Endodermal cell (in vitro differentiated cells): Measurements from ENCODE around the gene SPECC1. TPM values are rescaled to one million over a fixed set of nuclear protein-coding genes. Genes with fewer than 3 reads are reported as not detected.
A peak's percentile ranks its signal among the peaks of the same experiment; 100 is the strongest.

Source experiments
- DNase-seq: peaks from one replicate; pipeline ENCODE4 v3.0.0-alpha.2; 2017
- H3K27ac ChIP-seq: 2 replicates; pipeline ENCODE4 v1.5.1; 2013; ENCODE audit warnings: mild to moderate bottlenecking, low read depth, low read length, moderate library complexity
- H3K27me3 ChIP-seq: 2 replicates; pipeline ENCODE4 v1.6.1; 2013; ENCODE audit warnings: mild to moderate bottlenecking, low read length, moderate library complexity; ENCODE audit not compliant: insufficient read depth, control insufficient read depth, poor library complexity, severe bottlenecking
- H3K36me3 ChIP-seq: 2 replicates; pipeline ENCODE4 v1.7.0; 2013; ENCODE audit warnings: mild to moderate bottlenecking, low read length, moderate library complexity; ENCODE audit not compliant: control insufficient read depth, insufficient read depth
- H3K4me1 ChIP-seq: one replicate; pipeline ENCODE4 v1.7.0; 2013; ENCODE audit warnings: low read length; ENCODE audit not compliant: control insufficient read depth, insufficient read depth
- H3K4me3 ChIP-seq: 2 replicates; pipeline ENCODE4 v1.5.1; 2013; ENCODE audit warnings: mild to moderate bottlenecking, low read length, moderate library complexity
- H3K9ac ChIP-seq: 2 replicates; pipeline ENCODE4 v1.6.1; 2013; ENCODE audit warnings: mild to moderate bottlenecking, low read length, moderate library complexity; ENCODE audit not compliant: poor library complexity, severe bottlenecking; ENCODE audit errors: extremely low read depth
- H3K9me3 ChIP-seq: 2 replicates; pipeline ENCODE4 v1.6.1; 2013; ENCODE audit warnings: mild to moderate bottlenecking, low read length, moderate library complexity; ENCODE audit not compliant: control insufficient read depth
- H3K27ac Mint-ChIP-seq: 2 replicates; pipeline ENCODE4 v1.8.0; 2020; ENCODE audit warnings: mixed read lengths
- H3K27me3 Mint-ChIP-seq: 2 replicates; pipeline ENCODE4 v1.8.0; 2021; ENCODE audit warnings: mild to moderate bottlenecking, mixed read lengths; ENCODE audit not compliant: insufficient read depth
- H3K36me3 Mint-ChIP-seq: 2 replicates; pipeline ENCODE4 v1.8.0; 2020; ENCODE audit warnings: low read depth, mixed read lengths
- H3K4me1 Mint-ChIP-seq: 2 replicates; pipeline ENCODE4 v1.8.0; 2020; ENCODE audit warnings: mixed read lengths
- H3K4me3 Mint-ChIP-seq: 2 replicates; pipeline ENCODE4 v1.8.0; 2020; ENCODE audit warnings: mild to moderate bottlenecking, moderate library complexity, mixed read lengths
- H3K9me3 Mint-ChIP-seq: 2 replicates; pipeline ENCODE4 v1.8.0; 2020; ENCODE audit warnings: mild to moderate bottlenecking, mixed read lengths
- WGBS, 2 experiments: methylation state at CpG; one replicate each; pipeline versions ENCODE4 v1.1.5 to v1.1.7; 2013; ENCODE audit warnings: missing lambda C conversion rate in 2 of 2, mixed read lengths in 1 of 2; ENCODE audit not compliant: insufficient coverage in 1 of 2, insufficient read length in 1 of 2; 5-methylcytosine and 5-hydroxymethylcytosine counted together
- total RNA-seq, 2 donors: library from RNA; stranded (reverse); fragmentation: NEBNext Ultra II Directional in 1 of 2; extraction: Animal tissue kit (Norgen Biotek cat#: 25700) in 1 of 2; gene quantifications; 2 replicates in 1 of 2; 3 replicates in 1 of 2; pipeline ENCODE4 v1.2.1, GENCODE V29; 2021
- TF ChIP-seq, protein P1 (sequence below): fragments of 200-600 bp; sonication (generic); conservative IDR thresholded peaks from 2 replicates; pipeline ENCODE4 v1.5.0; 2021; ENCODE audit warnings: antibody characterized with exemption, mild to moderate bottlenecking

The SPECC1 gene
- total RNA-seq, 2 donors from 2014 or later: 48.7 to 60.6 TPM

- H3K4me1 Mint-ChIP-seq: peaks cover 8% of the 10 kb centered on the region
- H3K27ac ChIP-seq: no peak overlapping the region
- no peak for DNase-seq
- no peaks in the 10 kb centered on the region for H3K4me1 ChIP-seq
- H3K4me3 ChIP-seq: no peak overlapping the region
- no peaks in the 10 kb centered on the region for H3K9me3 Mint-ChIP-seq
- peaks cover 12% of the 10 kb centered on the region for H3K27me3 Mint-ChIP-seq
- no peaks in the 10 kb centered on the region for H3K9me3 ChIP-seq
- H3K4me3 Mint-ChIP-seq: no peak overlapping the region
- 90 to 97% methylated on average over 9 to 11 of the region's 11 CpGs for WGBS, 2 experiments
- no peaks in the 10 kb centered on the region for H3K36me3 Mint-ChIP-seq
- no peaks in the 10 kb centered on the region for H3K36me3 ChIP-seq
- H3K9ac ChIP-seq: no peak overlapping the region
- peaks cover 24% of the 10 kb centered on the region for H3K27me3 ChIP-seq
- no peak overlapping the region for H3K27ac Mint-ChIP-seq
- TF ChIP-seq, protein P1, sequence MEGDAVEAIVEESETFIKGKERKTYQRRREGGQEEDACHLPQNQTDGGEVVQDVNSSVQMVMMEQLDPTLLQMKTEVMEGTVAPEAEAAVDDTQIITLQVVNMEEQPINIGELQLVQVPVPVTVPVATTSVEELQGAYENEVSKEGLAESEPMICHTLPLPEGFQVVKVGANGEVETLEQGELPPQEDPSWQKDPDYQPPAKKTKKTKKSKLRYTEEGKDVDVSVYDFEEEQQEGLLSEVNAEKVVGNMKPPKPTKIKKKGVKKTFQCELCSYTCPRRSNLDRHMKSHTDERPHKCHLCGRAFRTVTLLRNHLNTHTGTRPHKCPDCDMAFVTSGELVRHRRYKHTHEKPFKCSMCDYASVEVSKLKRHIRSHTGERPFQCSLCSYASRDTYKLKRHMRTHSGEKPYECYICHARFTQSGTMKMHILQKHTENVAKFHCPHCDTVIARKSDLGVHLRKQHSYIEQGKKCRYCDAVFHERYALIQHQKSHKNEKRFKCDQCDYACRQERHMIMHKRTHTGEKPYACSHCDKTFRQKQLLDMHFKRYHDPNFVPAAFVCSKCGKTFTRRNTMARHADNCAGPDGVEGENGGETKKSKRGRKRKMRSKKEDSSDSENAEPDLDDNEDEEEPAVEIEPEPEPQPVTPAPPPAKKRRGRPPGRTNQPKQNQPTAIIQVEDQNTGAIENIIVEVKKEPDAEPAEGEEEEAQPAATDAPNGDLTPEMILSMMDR: no peak
Observed at GRCh38 chr17:20154286-20155000, 145.3 kb downstream of the SPECC1 start.

GRCh38 chr17:20155258-20156195 is 146.4 kb downstream of the SPECC1 start:
- Histone ChIP-seq H3K36me3 (no peaks in the 10 kb centered on the region), H3K4me1 (no peaks in the 10 kb centered on the region), H3K4me3 (peak overlapping the region; percentile 97), H3K27ac (peak overlapping the region; percentile 90), H3K27me3 (peaks cover 24% of the 10 kb centered on the region), H3K9me3 (no peaks in the 10 kb centered on the region), H3K9ac (peak overlapping the region; percentile 86)
- Mint-ChIP-seq H3K27ac (no peak overlapping the region), H3K36me3 (no peaks in the 10 kb centered on the region), H3K27me3 (peaks cover 12% of the 10 kb centered on the region), H3K4me1 (peaks cover 8% of the 10 kb centered on the region), H3K4me3 (no peak overlapping the region), H3K9me3 (no peaks in the 10 kb centered on the region)
- peak; percentile 100 for DNase-seq
- 14 to 20% methylated on average over 38 to 69 of the region's 69 CpGs for WGBS, 2 experiments
- TF ChIP-seq, protein P1: no peak

GRCh38 chr17:20156196-20157000 is 147.2 kb downstream of the SPECC1 start:
- TF ChIP-seq, protein P1: no peak
- Histone ChIP-seq H3K27ac (peak overlapping the region; percentile 90), H3K4me1 (no peaks in the 10 kb centered on the region), H3K9ac (peak overlapping the region; percentile 86), H3K36me3 (no peaks in the 10 kb centered on the region), H3K27me3 (peaks cover 24% of the 10 kb centered on the region), H3K9me3 (no peaks in the 10 kb centered on the region), H3K4me3 (peak overlapping the region; percentile 97)
- H3K4me3 Mint-ChIP-seq: no peak overlapping the region
- 0% methylated on average over 37 to 71 of the region's 72 CpGs for WGBS, 2 experiments
- no peaks in the 10 kb centered on the region for H3K36me3 Mint-ChIP-seq
- peak; percentile 93 for DNase-seq
- peaks cover 12% of the 10 kb centered on the region for H3K27me3 Mint-ChIP-seq
- H3K9me3 Mint-ChIP-seq: no peaks in the 10 kb centered on the region
- peak overlapping the region; percentile 84 for H3K27ac Mint-ChIP-seq
- H3K4me1 Mint-ChIP-seq: peaks cover 8% of the 10 kb centered on the region
